ENCODE measurements around the gene HRG. TPM values are rescaled to one million over a fixed set of nuclear protein-coding genes. Genes with fewer than 3 reads are reported as not detected.

The HRG gene
- total RNA-seq, 2 experiments from 2014 or later: not detected

DNA sequence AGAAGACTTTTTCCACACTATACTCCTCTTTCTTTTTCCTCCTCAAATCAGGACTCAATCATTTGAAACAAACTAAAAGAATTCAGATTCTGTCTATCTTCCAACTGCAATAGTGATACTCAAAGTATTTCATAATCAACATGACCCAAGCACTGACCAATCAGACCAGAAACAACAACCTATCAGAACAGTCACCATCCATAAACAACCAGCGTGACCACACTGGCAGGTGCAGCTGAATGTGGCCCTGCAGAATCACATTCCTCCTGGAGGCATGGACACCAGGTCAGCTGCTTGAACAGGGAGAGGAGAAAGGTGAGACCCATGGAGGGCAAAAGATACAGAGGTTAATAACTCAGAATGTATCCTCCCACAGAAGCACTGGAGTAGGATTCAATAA is 13.3 kb downstream of the HRG start:
- Histone ChIP-seq H3K4me2 (ENCODE audit: low read length) (no peak overlapping the region), H3K36me3 (ENCODE audit: insufficient read depth, low read length) (no peaks in the 10 kb centered on the region), H3K79me2 (ENCODE audit: insufficient read depth, low read depth, low read length) (no peaks in the 10 kb centered on the region), H3K27ac (ENCODE audit: low read depth, low read length, poor library complexity, severe bottlenecking) (no peak overlapping the region), H3K4me1 (ENCODE audit: insufficient read depth, low read length, poor library complexity, severe bottlenecking) (no peaks in the 10 kb centered on the region), H3K9me2 (ENCODE audit: insufficient read depth, low read length) (no peaks in the 10 kb centered on the region), H3K4me3 (ENCODE audit: low read depth, low read length, poor library complexity, severe bottlenecking) (no peak overlapping the region), H3K9me3 (ENCODE audit: low read length) (no peaks in the 10 kb centered on the region), H2AFZ (ENCODE audit: low read length) (no peak overlapping the region), H4K20me1 (ENCODE audit: insufficient read depth, low read length) (no peaks in the 10 kb centered on the region)
- CTCF ChIA-PET (ENCODE audit: unreplicated experiment): no interaction called here
- BruUV-seq (replicated peaks): no TSS peak
- TF ChIP-seq EZH2phosphoT487 (IDR thresholded peaks at IDR 0.05; ENCODE audit: borderline replicate concordance, low read depth, low read length) (no peak), CTCF (conservative IDR thresholded peaks at IDR 0.05; ENCODE audit: low read length) (no peak)
- intact Hi-C loops (cut with micrococcal nuclease; ENCODE audit: unreplicated experiment): no loop called here
- POLR2A ChIA-PET: no interaction called here
- DNase-seq (ENCODE audit: low spot score): no peak

DNA sequence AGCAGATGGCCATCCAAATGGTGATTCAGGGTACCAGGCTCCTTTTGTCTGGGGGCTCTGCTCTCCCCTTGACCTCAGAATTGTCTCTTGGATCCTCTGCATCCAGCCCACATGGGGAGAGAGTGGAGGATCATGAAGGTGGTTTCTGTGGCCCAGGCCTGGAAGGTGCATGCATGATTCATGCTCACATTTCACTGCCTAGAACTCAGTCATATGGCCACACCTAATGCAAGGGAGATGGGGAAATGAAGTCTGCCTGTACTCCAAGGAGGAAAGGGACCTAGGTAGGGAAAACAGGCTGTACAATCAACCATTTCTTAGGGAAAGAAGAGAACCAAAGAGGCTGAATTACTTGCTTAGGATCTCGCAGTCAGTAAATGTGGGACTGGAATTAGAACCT is 15.1 kb downstream of the HRG start:
- no peaks in the 10 kb centered on the region for H4K20me1 ChIP-seq (ENCODE audit: insufficient read depth, low read length)
- no TSS peak for BruUV-seq (replicated peaks)
- CTCF ChIA-PET (ENCODE audit: unreplicated experiment): no interaction called here

More for the DNA sequence above, 15.1 kb downstream of the HRG start:
- TF ChIP-seq CTCF (conservative IDR thresholded peaks at IDR 0.05; ENCODE audit: low read length): no peak
- no peak for TF ChIP-seq EZH2phosphoT487 (IDR thresholded peaks at IDR 0.05; ENCODE audit: borderline replicate concordance, low read depth, low read length)
- intact Hi-C loops (cut with micrococcal nuclease; ENCODE audit: unreplicated experiment): no loop called here
- Histone ChIP-seq H3K9me2 (ENCODE audit: insufficient read depth, low read length) (no peaks in the 10 kb centered on the region), H3K9me3 (ENCODE audit: low read length) (0 out of 2 replicates have a peak, but pooled peaks cover 5% of the 10 kb centered on the region), H3K36me3 (ENCODE audit: insufficient read depth, low read length) (no peaks in the 10 kb centered on the region), H3K4me1 (ENCODE audit: insufficient read depth, low read length, poor library complexity, severe bottlenecking) (no peaks in the 10 kb centered on the region), H3K4me2 (ENCODE audit: low read length) (no peak overlapping the region), H3K4me3 (ENCODE audit: low read depth, low read length, poor library complexity, severe bottlenecking) (no peak overlapping the region), H2AFZ (ENCODE audit: low read length) (no peak overlapping the region), H3K27ac (ENCODE audit: low read depth, low read length, poor library complexity, severe bottlenecking) (no peak overlapping the region), H3K79me2 (ENCODE audit: insufficient read depth, low read depth, low read length) (no peaks in the 10 kb centered on the region)
- no peak for DNase-seq (ENCODE audit: low spot score)
- POLR2A ChIA-PET: interaction anchor here (0.7 kb wide), 1 partner anchor 195 kb away, joined by 3 read pairs; no protein-coding TSS in a partner anchor

All from OCI-LY7 (cell line).